Kidney glomerular epithelial cell (primary cell): ENCODE measurements around the gene DTX1.

Experiments used
- DNase-seq: peaks from one replicate; lab custom pipeline; 2025; lab: John Stamatoyannopoulos, UW

Gene DTX1

DNA sequence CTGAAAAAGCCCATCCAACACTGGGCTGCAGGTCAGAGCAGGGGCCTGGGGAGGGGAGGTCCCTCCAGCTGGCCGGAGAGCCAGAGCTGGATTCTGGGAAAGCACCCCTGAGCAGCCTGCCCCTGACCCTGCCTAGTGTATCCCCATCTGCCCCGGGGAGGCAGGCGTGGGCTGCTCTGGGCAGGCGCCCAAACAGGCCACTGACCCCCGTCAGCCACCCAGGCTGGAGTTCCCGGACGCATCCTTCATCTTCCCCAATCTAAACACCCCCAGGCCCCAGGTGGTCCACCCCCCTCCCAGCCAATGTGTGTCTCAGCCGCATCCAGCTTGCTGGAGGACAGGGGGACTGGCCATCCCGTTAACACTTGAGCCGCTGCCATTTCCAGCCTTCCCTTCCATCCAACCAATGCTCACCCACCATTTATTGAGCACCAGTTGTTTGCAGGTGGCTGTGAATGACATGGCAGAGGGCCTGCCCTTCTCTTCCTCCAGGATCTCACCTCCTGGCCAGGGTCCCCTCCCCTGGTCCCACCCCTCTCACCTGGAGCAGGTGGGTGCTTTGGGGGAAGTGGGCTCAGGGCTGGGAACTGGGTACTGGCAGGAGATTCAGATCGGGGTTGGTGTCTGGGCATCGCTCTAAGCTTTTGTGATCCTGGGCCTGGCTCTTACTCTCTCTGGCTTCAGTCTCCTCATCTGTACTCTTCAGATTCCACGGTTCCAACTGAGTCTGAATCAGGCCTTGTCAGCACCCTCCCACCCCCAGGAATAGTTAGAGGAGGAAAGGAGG is 743 bp upstream of the DTX1 start:
- no peak for DNase-seq

DNA sequence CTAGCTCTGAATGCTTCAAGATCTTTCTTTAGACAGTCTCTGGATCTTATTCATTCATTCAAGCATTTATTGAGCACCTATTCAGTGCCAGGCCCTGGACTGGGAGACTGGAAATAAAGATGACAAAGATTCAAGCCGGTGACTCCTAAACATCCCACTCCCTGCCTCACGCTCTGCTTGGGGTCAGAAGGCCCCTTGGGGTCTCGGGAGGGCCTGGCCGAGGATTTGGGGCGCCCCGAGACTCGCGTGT is 224 bp upstream of the DTX1 start:
- DNase-seq = no peak

DNA sequence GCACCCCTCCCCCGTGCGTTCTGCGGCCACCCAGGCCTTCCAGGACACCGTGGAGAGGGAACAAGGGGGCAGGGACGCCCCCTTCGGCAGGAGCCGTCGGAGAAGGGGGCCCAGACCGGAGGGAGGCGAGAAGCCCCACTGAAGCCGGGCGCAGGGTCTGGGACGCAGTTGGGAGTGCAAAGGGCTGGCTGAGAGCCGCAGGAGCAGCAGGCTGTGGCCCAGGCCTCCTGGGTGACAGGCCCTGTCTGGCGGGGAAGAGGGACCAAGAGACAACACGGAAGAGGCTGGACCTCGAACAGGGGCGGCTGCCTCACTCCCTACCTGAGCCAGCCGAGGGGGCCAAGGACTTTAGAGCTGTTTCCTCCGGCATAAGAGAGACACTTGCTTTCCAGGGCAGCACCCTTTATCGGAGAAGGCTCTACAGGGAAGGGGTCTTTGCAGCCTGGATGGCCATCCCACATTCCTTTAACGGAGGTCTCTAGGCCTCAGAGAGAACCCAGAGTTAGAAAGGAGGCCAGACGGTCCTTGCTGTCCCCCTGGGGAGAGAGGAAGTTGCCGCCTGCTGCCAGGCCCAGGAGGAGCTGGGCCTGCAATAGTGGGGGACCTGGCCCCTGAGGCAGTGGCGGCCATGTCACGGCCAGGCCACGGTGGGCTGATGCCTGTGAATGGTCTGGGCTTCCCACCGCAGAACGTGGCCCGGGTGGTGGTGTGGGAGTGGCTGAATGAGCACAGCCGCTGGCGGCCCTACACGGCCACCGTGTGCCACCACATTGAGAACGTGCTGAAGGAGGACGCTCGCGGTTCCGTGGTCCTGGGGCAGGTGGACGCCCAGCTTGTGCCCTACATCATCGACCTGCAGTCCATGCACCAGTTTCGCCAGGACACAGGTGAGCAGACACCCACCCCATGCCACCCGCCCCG is 1.3 kb downstream of the DTX1 start:
- DNase-seq = no peak

DNA sequence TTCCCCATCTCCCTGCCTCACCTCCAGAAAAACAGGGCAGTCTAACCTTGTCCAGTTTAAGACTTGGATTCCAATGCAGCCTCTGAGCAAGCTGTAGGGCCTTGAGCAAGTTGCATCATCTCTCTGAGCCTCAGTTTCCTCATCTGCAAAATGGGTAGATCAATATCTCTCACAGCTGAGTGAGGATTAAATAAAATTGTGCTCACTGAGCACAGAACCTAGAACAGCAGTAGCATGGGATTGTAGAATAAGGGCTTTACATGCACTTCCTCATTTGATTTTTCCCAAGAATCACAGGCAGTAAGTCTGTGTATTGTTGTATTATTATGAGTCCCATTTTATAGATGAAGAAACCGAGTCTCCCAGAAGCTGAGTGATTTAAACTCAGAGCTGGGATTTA is 2.0 kb downstream of the DTX1 start:
- no peak for DNase-seq

DNA sequence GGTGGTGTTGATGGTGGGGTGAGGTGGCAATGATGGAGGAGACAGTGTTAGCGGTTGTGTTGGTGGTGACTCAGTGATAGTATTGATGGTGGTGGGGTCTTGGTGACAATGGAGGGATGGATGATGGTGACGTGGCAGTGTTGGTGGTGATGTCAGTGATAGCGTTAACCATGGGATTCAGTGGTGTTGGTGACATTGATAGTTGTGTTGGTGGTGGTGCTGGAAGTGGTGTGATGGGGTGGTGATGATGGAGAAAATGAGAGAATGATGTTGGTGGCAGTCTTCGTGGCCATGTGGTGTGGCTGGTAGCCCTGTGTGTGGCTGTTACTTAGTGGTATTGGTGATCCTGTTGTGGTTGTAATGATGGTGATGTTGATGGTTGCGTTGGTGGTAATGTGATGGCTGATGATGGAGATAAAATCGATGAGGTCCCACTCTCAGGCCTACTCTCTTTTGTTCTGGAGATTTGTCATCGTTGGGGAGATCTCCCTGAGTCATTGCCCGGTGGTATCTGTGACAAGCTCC is 2.6 kb downstream of the DTX1 start:
- DNase-seq = no peak

DNA sequence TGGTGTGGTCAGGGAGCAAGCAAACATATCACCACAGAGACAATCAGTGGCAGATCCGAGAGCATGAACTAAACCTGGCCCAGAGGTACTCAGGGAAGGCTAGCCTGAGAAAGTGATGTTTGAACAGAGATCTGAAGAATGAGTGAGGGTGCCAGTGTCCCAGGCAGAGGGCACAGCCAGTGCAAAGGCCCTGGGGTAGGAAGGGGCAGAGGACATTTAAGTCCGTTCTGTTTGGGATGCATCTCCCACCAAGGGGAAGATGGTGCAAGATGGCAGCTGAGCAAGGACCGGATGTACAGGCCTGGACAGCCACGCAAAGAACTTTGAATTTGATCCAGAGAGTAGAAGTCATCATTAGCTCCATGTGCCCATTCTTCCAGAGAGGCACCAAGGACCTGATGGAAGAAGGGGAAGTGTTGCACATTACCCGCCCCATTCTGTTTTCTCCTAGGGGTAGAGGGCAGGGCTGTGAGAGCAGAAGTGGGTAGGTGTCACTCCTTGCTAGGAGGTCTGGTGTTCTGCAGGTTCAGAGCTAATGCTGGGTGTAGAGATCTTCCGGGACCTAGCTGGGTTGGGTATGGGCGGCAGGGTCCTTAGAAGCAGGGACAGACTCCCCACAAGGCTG is 3.9 kb downstream of the DTX1 start:
- no peak for DNase-seq

DNA sequence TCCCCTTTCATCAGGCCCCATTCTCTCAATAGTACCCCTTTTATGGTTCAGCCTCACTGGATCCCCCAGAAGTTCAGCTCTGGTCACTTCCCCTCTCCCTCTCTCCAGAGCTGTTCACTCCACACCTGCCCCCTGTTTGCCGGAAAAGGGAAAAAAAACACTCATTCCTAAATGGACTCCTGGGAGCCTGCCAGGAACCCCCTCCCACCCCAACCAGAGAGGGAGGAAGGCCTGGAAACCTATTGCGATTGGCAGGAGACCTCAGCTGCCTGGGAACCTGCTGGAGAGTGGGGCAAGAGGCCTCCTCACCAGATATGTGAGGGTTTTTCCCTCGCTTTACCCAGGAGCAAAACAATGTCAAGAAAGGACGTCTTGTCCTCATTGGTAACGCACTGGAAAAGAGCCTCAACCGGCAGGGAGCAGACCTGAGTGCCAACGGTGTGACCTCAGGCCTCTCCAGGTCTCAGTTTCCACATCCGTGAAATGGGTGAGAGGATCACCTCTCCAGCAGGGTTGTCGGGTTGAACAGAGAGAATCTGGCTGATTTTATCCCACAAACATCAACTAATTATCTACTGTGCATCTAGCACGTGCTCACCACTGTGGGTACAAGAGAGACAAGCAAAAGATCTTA is 4.6 kb downstream of the DTX1 start:
- no peak for DNase-seq

DNA sequence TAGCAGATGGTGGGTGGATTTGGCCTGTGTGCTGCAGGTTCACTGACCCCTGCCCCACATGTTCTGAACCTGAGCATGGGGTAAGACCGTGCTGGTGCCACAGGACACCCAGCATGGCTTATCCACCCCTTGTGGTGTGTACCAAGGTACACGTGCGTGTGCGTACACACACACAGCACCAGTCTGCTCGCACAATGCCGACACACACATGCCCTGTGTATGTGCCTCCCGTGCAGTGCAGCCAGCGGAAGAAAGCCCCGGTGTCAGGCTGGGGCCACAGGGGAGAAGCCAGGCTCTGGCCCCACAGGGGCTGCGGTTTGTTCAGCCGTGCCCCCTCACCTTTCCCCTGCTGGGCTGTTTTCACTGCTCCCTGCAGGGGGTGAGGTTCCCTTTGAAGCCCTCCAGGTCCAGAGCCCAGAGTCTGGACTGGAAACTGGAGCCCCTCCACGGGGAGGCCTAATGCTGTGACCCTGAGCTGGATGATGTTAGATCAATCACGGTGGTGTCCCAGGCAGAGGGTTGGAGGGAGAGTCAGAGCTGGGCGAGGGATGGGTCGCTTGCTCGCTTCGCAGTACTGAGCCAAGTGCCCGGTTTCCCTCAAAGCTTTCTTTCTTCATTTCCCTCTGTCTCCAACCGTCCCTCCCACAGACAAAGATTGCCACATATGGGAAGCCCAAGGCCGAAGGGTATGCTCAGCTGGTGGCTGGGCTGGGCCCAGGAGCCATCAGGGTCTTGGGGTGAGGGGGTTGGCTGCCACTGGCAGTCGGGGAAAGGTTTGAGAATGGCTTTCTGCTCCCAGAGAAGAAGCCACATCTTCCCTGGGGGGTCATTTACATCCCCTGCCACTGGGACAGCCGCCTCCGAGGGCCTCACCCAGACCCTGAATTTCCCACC is 6.2 kb downstream of the DTX1 start:
- no peak for DNase-seq

DNA sequence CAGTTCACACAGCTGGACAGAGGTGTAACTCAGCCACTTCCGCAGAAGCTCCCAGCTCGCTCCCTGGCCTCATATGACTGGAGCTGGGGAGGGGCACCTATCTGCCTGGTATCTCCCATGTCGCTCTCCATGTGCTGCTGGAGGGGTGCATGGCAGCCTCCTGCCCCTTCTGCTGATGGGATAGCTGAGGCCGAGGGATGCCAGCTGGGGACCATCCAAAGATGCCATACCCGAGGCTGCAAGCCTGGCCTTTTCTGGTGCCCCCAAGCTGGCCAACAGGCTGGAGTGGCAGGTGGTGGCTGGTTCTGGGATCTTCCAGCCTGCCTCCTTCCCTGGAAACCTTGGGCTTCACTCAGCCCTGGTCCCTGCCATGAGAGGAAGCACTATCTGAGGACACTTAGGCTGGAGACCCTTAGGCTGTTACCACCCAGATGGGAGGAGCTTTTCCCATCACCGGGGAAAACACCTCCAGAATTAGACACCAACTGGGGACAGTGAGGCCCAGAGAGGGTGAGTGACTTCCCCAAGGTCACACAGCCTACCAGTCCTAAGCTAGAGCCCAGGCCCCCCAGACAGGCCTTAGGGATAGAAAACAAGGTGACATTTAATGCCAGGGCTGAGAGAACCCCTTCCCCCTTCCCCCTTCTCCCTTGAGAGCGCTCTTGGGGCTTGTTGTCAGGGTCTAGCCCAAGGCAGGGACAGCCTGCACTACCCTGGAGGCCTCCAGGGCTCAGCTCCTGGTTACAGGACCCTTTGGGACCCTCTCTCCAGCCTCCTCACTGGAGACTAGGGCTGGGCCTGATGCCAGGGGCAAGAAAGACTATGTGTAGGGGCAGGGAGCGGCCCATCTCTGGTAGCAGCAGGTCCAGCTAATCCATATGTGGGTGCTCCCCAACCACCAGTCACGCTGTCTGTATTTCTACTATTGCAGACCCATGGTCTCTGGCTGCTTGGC is 7.1 kb downstream of the DTX1 start:
- no peak for DNase-seq

DNA sequence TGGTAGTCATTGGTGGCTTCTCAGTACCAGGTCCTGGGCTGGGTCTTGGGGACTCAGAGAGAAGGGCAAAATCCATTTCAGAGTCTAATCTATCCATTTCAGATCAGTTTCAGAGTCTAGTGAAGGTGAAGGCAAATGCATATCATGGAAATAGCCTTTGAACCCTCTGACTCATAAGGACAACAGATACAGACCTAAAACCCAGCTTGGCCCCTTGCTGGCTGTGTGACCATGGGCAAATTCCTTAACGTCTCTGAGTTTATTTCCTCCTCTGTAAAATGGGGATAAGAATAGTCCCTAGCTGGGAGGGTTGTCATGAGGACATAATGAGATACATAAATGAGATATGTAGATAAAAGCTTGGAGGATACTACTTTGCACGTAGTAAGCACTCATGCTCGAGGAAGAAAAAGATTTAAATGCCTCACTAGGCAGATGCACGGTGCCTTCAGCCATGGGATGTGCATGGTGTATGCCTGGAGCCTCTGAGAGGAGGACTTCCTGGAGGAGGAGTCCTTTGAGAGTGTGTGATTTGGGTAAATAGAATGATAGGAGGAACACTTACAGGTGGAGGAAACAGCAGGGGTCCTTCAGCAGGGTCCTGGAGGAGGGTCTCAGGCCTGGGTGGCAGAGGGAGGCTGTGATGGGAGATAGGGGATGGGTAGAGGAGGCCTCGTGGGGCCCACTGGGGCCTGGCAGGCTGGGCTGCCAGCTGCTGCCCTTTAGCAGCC is 8.0 kb downstream of the DTX1 start:
- no peak for DNase-seq

DNA sequence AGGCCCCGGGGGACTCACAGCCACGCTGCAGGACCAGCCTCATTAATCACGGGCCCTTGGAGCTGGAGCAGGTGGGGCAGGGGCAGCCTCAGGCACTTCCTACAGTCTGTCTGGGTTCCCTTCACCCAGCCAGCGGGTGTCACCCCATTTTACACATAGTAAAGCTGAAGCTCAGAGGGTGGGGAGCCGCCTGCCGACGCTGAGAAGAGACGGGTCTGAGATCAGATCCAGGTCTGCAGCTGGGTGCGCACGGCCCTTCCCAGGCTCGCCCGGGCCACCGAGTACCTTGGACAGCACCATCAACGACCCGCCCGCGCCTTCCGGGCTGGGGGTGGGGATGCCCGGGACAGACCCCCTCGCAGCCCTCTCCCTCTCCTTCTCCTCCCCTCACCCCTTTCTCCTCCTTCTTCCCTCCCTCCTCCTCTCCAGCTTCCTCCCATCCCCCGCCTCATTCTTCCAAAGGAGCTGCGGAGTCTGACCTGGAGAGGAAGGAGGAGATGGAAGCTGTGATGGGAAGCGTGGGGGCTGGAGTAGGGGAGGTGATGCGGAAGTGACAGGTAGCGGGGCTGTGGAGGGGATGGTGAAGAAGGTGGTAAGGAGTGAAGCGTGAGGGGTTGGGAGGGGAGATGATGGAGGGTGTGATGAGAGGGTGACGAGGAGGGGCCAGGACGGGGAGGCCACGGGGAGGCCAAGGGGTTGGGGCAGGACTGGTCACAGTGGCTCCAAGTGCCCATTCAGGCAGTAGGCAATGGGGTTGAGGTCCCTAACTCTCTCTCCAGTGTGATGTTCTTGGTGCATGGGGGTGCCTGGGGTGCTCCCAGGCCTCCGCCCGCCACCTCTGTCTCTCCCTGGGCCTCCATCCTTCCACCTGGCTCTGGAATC is 8.8 kb downstream of the DTX1 start:
- DNase-seq = no peak

DNA sequence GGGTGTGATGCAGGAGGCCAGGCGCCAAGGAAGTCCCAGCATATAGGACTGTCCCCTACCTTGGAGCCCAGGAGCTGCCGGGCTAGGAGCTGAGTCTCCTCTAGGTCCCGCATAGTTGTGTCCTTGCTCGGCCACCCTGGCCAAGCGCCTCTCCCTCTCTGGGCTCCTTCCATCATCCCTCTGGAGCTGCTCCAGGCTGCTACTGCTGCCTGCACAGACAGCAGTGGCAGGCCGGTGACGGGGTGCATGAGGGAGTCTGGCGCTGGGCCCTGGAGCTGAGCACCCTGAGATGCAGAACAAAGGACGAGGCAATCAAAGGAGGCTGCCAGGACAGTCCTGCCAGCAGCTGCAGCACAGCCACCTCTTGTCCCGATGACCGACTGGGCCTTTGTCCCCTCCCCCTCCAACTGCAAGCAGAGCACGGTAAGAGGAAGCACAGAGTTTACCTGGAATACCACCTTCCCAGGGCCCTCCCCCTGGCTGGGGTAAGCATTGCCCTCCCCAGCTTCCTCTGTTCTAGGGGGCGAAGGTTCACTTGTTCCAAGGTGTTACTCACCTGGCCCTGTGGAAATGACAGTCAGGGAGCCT is 10.4 kb downstream of the DTX1 start:
- DNase-seq = no peak

DNA sequence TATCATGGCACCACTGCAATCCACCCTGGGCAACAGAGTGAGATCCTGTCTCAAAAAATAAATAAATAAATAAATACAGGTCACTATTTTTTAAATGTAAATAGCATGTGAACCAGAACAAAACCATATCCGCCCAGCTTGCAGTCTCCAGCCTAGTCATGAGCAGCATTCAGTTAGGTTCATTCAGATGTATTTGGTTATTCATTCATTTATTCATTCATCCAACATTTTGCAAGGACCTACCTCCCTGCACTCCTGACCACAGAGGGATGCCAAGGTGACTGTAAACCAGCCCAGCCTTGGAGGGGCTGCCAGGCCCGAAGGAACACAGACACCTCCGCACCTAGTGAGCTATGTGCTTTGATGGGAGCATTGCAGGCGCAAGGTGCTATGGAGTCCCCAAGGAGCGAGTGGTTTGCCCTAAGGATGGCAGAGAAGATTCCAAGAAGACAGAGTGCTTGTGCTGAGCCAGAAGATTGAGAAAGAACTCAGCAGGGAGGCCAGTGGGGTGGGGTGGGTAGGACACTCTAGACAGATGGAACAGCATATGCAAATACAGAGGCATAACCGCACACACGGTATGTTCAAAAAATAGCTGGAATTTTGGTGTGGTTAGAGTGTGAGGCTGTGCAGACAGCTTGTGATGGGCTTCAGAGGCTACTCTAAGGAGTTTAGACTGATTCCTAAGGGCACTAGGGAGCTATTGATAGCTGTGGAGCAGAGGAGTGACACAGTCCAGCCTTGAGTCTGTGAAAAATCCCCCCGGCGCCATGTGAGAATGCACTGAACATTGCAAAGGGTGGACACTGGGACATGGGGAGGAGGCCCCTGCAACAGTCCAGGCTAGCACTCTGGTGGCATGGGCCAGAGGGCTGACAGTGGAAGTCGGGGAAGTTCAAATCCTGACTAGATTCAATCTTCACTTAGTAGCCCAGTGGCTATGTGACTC is 11.7 kb downstream of the DTX1 start:
- DNase-seq = no peak

DNA sequence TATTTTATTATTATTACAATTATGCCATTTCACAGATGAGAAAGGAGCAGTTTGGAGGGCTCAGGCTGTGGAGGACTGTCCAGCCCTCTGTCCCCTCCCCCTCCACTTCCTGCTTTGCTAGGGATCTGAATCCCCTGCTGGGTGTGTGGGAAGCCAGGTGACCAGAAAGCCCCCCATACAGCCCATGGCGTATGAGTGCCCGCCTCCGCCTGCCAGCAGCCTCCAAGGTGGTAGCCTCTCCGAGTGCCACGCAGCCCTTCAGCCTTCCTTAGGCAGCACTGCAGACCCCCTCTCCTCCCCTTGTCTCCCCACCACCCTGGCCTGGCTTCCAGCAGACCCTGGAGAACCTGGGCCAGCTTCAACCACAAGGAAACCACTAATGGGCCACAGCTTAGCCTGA is 12.6 kb downstream of the DTX1 start:
- no peak for DNase-seq

DNA sequence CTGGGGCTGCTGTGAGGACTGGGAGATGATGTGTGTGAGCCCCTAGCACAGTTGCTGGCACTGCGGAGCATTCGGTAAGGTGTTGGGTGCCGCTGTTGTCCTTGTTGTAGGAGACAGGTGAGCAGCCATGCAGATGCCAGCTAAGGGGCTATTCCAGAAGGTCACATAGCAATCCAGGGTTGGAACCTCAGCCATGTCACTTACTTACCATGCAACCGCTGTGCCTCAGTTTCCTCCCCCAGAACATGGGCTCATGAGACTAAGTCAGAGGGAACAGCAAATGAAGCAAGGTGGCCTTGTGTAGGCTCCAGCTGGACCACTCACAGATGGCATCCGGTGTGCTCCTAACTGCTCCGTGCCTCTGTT is 13.2 kb downstream of the DTX1 start:
- DNase-seq = no peak

DNA sequence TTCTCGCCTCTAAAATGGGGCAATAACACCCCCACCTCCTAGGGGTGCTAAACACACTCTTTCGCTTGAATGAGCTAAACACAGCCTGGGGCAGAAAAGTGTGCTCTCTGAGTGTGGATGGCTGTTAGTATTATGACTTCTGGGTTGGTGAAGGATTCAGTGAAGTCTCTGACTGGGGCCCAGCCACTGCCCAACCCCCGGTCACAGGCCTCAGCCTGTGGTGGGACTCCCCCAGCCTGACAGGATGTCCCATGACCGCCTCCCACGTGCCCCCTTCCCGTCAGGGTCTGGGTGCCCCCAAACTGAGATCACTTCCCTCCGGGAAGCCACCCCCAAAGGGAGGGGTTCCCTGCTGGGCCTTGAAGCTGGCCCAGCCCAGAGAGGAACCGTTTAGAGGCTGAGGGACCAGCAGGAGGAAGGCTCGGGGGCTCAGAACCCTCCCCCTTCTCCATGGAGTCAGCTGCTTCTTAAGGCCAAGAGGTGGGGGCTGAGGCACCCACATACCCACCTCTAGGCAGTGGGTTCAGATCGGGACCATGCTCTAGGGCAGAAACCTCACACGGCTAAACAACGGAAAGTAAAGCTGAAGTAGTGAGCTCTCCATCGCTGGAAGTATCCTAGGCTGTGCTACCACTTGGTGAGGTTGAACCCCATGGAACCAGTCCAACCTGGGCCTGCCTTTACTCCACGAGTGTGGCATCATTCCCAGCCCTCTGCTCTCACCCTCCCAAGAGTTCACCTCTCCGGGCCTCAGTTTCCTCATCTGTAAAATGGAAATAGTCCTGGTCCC is 13.8 kb downstream of the DTX1 start:
- no peak for DNase-seq
